K562 (cell line): ENCODE measurements around the gene FAM193A. TPM values are rescaled to one million over a fixed set of nuclear protein-coding genes. Genes with fewer than 3 reads are reported as not detected.

Experiments
- ATAC-seq: fragments of 200-7000 bp; cut with Tn5 transposase; 3 replicates; pipeline ENCODE4 v1.9.1; 2020; ENCODE audit warnings: moderate library complexity
- BruUV-seq: library from RNA; stranded (reverse); fragments of 400-500 nt; replicated peaks from 2 replicates; lab custom pipeline; 2021; lab: Mats Ljungman, UMichigan
- CTCF ChIA-PET: fragments of 300-600 bp; formaldehyde crosslinking; extraction: SDS; loops from one replicate; lab custom pipeline; 2021; ENCODE audit warnings: low intra/inter-chr PET ratio; lab: Yijun Ruan, JAX
- POLR2A ChIA-PET: fragments of 300-600, 350-650 bp; sonication (Branson Sonifier 250); formaldehyde crosslinking; extraction: SDS; loops from one replicate; lab custom pipeline; 2021; ENCODE audit warnings: antibody characterized with exemption, inconsistent platforms; lab: Yijun Ruan, JAX
- DNase-seq, 4 experiments: peaks; one replicate each; pipeline versions ENCODE4 v3.0.0 to v3.0.0-alpha.2; 2011 to 2018; ENCODE audit warnings: low spot score in 3 of 4, mixed read lengths in 3 of 4; ENCODE audit errors: extremely low read depth in 1 of 4
- FAIRE-seq: peaks from 2 replicates; lab custom pipeline; 2011; peaks lifted over from hg19 to GRCh38; lab: Jason Lieb, UNC
- H2AFZ ChIP-seq: 2 replicates; pipeline ENCODE4 v1.6.0; 2011; ENCODE audit warnings: low read depth, low read length, control low read depth, inconsistent platforms
- H3K27ac ChIP-seq: fragments of 200-600 bp; 3 replicates; pipeline ENCODE4 v1.8.0; 2011; ENCODE audit warnings: low read depth, mild to moderate bottlenecking, control low read depth, inconsistent platforms, low read length, moderate library complexity, mixed read lengths; ENCODE audit errors: extremely low read depth
- H3K27me3 ChIP-seq, 2 experiments: fragments of 300-600 bp in 1 of 2; 2 replicates in 1 of 2; 3 replicates in 1 of 2; pipeline versions ENCODE4 v1.6.0 to v1.8.0; 2011; ENCODE audit warnings: inconsistent platforms in 2 of 2, low read length in 2 of 2, mild to moderate bottlenecking in 1 of 2, mixed read lengths in 1 of 2, moderate library complexity in 1 of 2; ENCODE audit not compliant: control insufficient read depth in 2 of 2, insufficient read depth in 2 of 2
- H3K36me3 ChIP-seq: fragments of 300-600 bp; 3 replicates; pipeline ENCODE4 v1.8.0; 2011; ENCODE audit warnings: mild to moderate bottlenecking, low read length, inconsistent platforms; ENCODE audit not compliant: control insufficient read depth, insufficient read depth
- H3K4me1 ChIP-seq, 2 experiments: fragments of 200-600 bp in 1 of 2; replicated peaks in 1 of 2; 2 replicates in 1 of 2; 3 replicates in 1 of 2; pipeline versions ENCODE4 v1.5.1 to v1.8.0; 2011; ENCODE audit warnings: inconsistent platforms in 2 of 2, low read length in 2 of 2, mild to moderate bottlenecking in 1 of 2, mixed read lengths in 1 of 2, moderate library complexity in 1 of 2; ENCODE audit not compliant: control insufficient read depth in 2 of 2, insufficient read depth in 2 of 2
- H3K4me2 ChIP-seq: 2 replicates; pipeline ENCODE4 v1.6.1; 2011; ENCODE audit warnings: low read length, control low read depth, inconsistent platforms, mixed read lengths; ENCODE audit not compliant: insufficient read depth
- H3K4me3 ChIP-seq: fragments of 200-600 bp; sonication (generic), shearing (Covaris generic); 2 replicates; pipeline ENCODE4 v1.5.1; 2016; ENCODE audit warnings: control low read depth, inconsistent platforms
- H3K79me2 ChIP-seq: fragments of 200-600 bp; 3 replicates; pipeline ENCODE4 v1.8.0; 2011; ENCODE audit warnings: low read length, inconsistent platforms; ENCODE audit not compliant: control insufficient read depth, insufficient read depth
- H3K9ac ChIP-seq, 2 experiments: 2 replicates each; pipeline versions ENCODE4 v1.6.0 to v1.6.1; 2011; ENCODE audit warnings: low read depth in 2 of 2, low read length in 2 of 2, control low read depth in 1 of 2, inconsistent platforms in 1 of 2, mild to moderate bottlenecking in 1 of 2, mixed read lengths in 1 of 2; ENCODE audit not compliant: insufficient read depth in 1 of 2
- H3K9me1 ChIP-seq: one replicate; pipeline ENCODE4 v1.6.0; 2011; ENCODE audit warnings: inconsistent platforms, mild to moderate bottlenecking, low read length, moderate library complexity; ENCODE audit not compliant: control insufficient read depth, insufficient read depth
- H3K9me3 ChIP-seq: replicated peaks from 2 replicates; pipeline ENCODE4 v1.5.1; 2011; ENCODE audit warnings: low read depth, low read length, inconsistent platforms; ENCODE audit not compliant: control insufficient read depth, insufficient read depth
- H4K20me1 ChIP-seq: replicated peaks from 2 replicates; pipeline ENCODE4 v1.6.1; 2011; ENCODE audit warnings: low read length, inconsistent platforms, mixed read lengths; ENCODE audit not compliant: control insufficient read depth, insufficient read depth
- ELF4 ChIP-seq: fragments of 450-650 bp; formaldehyde crosslinking; IDR thresholded peaks from 2 replicates; pipeline ENCODE4 v1.4.0; 2022; ENCODE audit warnings: missing genetic modification characterization
- KDM5B ChIP-seq: fragments of 200-600 bp; sonication (generic); IDR thresholded peaks from 2 replicates; pipeline ENCODE4 v1.6.1; 2012; ENCODE audit warnings: low read depth, mild to moderate bottlenecking, moderate library complexity, low read length, control low read depth, inconsistent platforms; ENCODE audit not compliant: insufficient replicate concordance
- MNT ChIP-seq, 2 experiments: fragments of 450-650 bp; conservative IDR thresholded peaks; 2 replicates each; pipeline ENCODE4 v1.6.1; 2017; ENCODE audit warnings: mild to moderate bottlenecking in 2 of 2, moderate library complexity in 2 of 2
- NEUROD1 ChIP-seq: fragments of 150-350 bp; IDR thresholded peaks from 2 replicates; pipeline ENCODE4 v1.6.1; 2014; ENCODE audit warnings: borderline replicate concordance, low read length, low read depth; ENCODE audit not compliant: partially characterized antibody
- POLR2B ChIP-seq: fragments of 450-650 bp; IDR thresholded peaks from 2 replicates; pipeline ENCODE4 v1.6.1; 2018; ENCODE audit warnings: low read depth; ENCODE audit not compliant: partially characterized antibody
- RBM15 ChIP-seq: fragments of 200-400 bp; formaldehyde crosslinking; IDR thresholded peaks from 2 replicates; pipeline ENCODE4 v1.6.1; 2018; ENCODE audit warnings: mild to moderate bottlenecking, low read length, moderate library complexity; ENCODE audit not compliant: insufficient read depth
- SNRNP70 ChIP-seq: fragments of 200-400 bp; formaldehyde crosslinking; optimal IDR thresholded peaks from 2 replicates; pipeline ENCODE3; 2017; ENCODE audit warnings: low read depth, low read length
- STAT5B ChIP-seq: fragments of 250-450 bp; sonication (Bioruptor Pico); IDR thresholded peaks from 2 replicates; pipeline ENCODE4 v1.8.0; 2021; ENCODE audit warnings: mild to moderate bottlenecking, inconsistent platforms
- TBP ChIP-seq: optimal IDR thresholded peaks from 2 replicates; pipeline ENCODE3; 2011; ENCODE audit warnings: low read depth, low read length, improper control_type of control experiment
- UBTF ChIP-seq, 2 experiments: IDR thresholded peaks; 2 replicates each; pipeline ENCODE4 v1.6.1; 2012; ENCODE audit warnings: improper control_type of control experiment in 2 of 2, low read depth in 2 of 2, low read length in 2 of 2, borderline replicate concordance in 1 of 2
- ZBTB12 ChIP-seq: fragments of 250-450 bp; sonication (Bioruptor Pico); IDR thresholded peaks from 2 replicates; pipeline ENCODE4 v1.4.0; 2020
- ZBTB5 ChIP-seq: fragments of 450-650 bp; IDR thresholded peaks from 2 replicates; pipeline ENCODE4 v1.6.1; 2017; ENCODE audit warnings: antibody characterized with exemption
- ZNF79 ChIP-seq: fragments of 250-450 bp; sonication (Bioruptor Pico); IDR thresholded peaks from 2 replicates; pipeline ENCODE4 v1.4.0; 2020; ENCODE audit warnings: low read depth, mild to moderate bottlenecking, moderate library complexity
- WGBS: fragments of 100-300 bp; shearing (Covaris generic); methylation state at CpG from one replicate; pipeline ENCODE4 v1.1.6; 2016; ENCODE audit warnings: low coverage, mixed read lengths; ENCODE audit not compliant: insufficient coverage; ENCODE audit errors: missing lambda C conversion rate; 5-methylcytosine and 5-hydroxymethylcytosine counted together
- in situ Hi-C: fragments of 300-500 bp; cut with MboI; formaldehyde crosslinking; loops from 4 replicates; pipeline ENCODE4 v1.15.0; 2018; ENCODE audit warnings: inconsistent platforms, mixed read lengths
- intact Hi-C: fragments of 100-400 bp; cut with micrococcal nuclease; formaldehyde crosslinking; loops from 2 replicates; pipeline ENCODE4 v1.14.2; 2022
- polyA plus RNA-seq, 8 experiments: library from polyadenylated mRNA; depleted of rRNA in 4 of 8; stranded (reverse) in 5 of 8; unstranded in 3 of 8; fragments of >200 nt; fragmentation: Nextera tagmentation in 2 of 8; fragmentation: Illumina TruSeq in 1 of 8; extraction: Ambion mirVana in 2 of 8; extraction: Trizol in 1 of 8; gene quantifications; 2 replicates each; pipeline versions ENCODE4 v1.2.1 to v1.2.3, GENCODE V29; 2011 to 2014; ENCODE audit warnings: inconsistent platforms in 1 of 8, missing spikeins in 1 of 8
- total RNA-seq, 7 experiments: library from RNA; depleted of rRNA in 6 of 7; stranded (reverse); fragments of >200 nt in 6 of 7; fragmentation: Illumina TruSeq in 2 of 7; extraction: Trizol in 2 of 7; gene quantifications; 2 replicates each; pipeline versions ENCODE4 v1.2.1 to v1.2.3, GENCODE V29; 2011 to 2021; ENCODE audit warnings: low replicate concordance in 1 of 7

The FAM193A gene
- total and polyA plus RNA-seq, 9 of the 15 experiments (the other 6 are each of a cell fraction or from before 2014, with no cell fraction given) = 0.46 to 24.6 (median 9.6) TPM

GRCh38 chr4:2489081-2489805 is 47.2 kb upstream of the FAM193A start:
- Histone ChIP-seq H3K27me3 (no peaks in the 10 kb centered on the region), H3K9me1 (no peaks in the 10 kb centered on the region), H3K9ac (0 out of 4 replicates have a peak overlapping the region, but pooled peaks of 1 of the 2 experiments have one; percentile 57), H3K4me2 (no peak overlapping the region), H3K9me3 (no peaks in the 10 kb centered on the region), H4K20me1 (peaks cover 56% of the 10 kb centered on the region), H3K4me3 (no peak overlapping the region), H3K27ac (peak overlapping the region; percentile 16; the same call in 1 of the 3 replicates), H3K36me3 (peaks cover 80% of the 10 kb centered on the region), H3K4me1 (peaks cover 2 to 4% of the 10 kb centered on the region in 2 experiments; a peak in 2 of 5 replicates), H2AFZ (no peak overlapping the region), H3K79me2 (peaks cover 86% of the 10 kb centered on the region)
- WGBS = 95% methylated on average over 20 of the region's 20 CpGs
- FAIRE-seq (no peak), DNase-seq (no peak), ATAC-seq (no peak)
- ChIA-PET CTCF (no interaction called here), POLR2A (interaction anchor here (1.2 kb wide), 1 partner anchor 14 kb away, joined by 4 read pairs; no protein-coding TSS in a partner anchor)
- in situ Hi-C loops (no loop called here), intact Hi-C loops (no loop called here)
- BruUV-seq = no TSS peak
- no peak for TF ChIP-seq TBP
- no peak for TF ChIP-seq STAT5B (CRISPR knock-in tag)
- TF ChIP-seq NEUROD1 = no peak
- no peak for TF ChIP-seq ZBTB12
- TF ChIP-seq MNT (conservative IDR thresholded peaks at IDR 0.05) = no peak
- no peak for TF ChIP-seq RBM15
- TF ChIP-seq ELF4 (CRISPR knock-in tag) = no peak
- no peak for TF ChIP-seq SNRNP70
- no peak for TF ChIP-seq ZNF79
- TF ChIP-seq UBTF (IDR thresholded peaks at IDR 0.05; ENCODE audit: borderline replicate concordance in 1 of 2, low read depth in 2 of 2, low read length in 2 of 2) = no peak
- no peak for TF ChIP-seq KDM5B
- no peak for TF ChIP-seq ZBTB5
- TF ChIP-seq POLR2B = no peak
